ENCODE results near the gene KCTD3.

KCTD3 gene

DNA sequence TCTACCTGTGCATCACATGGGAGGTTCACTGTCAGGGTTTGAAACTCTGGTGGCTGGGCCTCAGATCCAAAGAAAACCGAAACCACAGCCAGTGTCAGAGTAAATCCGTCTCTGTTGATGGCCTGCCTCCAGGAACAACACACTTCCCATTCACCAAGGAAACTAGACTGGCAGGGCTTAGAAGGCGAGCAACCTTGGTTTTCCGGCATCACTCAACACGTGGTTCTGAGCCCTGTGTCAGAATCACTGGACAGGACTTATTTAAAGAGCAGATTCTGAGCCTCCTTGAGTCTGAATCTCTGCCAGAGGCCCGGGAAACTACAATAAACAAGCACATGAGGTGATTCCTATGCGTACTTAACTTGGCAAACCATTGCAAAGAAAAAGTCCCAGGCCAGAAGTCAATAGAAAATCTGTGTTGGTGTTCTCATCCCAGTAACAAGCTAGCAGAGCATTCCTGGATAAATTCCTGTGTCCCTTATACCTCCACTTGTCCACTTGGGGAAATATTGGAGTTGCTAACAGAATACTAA is 70.0 kb downstream of the KCTD3 start:
- TF ChIP-seq ZFX (IDR thresholded peaks at IDR 0.05), result 0 out of 2 replicates have a peak, but pooled peaks have one; percentile 28
- TF ChIP-seq, protein P1, sequence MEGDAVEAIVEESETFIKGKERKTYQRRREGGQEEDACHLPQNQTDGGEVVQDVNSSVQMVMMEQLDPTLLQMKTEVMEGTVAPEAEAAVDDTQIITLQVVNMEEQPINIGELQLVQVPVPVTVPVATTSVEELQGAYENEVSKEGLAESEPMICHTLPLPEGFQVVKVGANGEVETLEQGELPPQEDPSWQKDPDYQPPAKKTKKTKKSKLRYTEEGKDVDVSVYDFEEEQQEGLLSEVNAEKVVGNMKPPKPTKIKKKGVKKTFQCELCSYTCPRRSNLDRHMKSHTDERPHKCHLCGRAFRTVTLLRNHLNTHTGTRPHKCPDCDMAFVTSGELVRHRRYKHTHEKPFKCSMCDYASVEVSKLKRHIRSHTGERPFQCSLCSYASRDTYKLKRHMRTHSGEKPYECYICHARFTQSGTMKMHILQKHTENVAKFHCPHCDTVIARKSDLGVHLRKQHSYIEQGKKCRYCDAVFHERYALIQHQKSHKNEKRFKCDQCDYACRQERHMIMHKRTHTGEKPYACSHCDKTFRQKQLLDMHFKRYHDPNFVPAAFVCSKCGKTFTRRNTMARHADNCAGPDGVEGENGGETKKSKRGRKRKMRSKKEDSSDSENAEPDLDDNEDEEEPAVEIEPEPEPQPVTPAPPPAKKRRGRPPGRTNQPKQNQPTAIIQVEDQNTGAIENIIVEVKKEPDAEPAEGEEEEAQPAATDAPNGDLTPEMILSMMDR (conservative IDR thresholded peaks at IDR 0.05), result no peak; the same call in 1 of the 2 replicates
- peak overlapping the region; percentile 51 for H3K27ac ChIP-seq

DNA sequence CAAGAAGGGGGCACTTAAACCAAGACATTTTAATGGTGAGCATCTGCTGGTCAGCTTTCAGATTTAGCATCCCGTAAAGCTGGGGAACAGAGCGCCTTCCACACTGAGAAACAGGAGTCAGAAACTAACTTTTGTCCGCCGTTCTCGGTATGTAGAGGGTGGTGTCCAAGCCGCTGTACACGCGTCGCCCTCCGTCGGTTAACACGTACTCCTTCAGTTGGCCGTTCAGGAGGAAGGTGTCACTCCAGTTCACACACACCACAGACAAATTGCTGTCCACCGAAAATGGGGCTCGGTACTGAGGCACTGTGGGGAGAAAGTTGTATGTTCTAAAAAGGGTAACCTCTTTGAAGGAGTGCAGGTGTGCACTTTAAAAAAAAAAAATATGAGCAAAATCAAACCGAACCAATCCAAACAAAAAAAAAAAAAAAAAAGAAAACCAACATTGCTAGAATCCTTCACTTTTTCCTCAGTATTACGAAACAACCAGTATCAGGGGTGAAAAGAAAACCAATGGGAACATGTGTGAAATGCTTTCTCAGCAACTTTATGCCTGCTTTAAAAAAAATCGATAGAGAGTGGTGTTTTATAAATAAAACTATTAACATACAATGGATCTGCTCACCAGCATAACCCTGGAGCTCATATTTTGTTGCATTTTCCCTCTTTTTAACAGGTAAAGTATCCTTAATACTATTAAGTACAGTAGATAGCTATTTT is 73.5 kb downstream of the KCTD3 start:
- TF ChIP-seq, protein P1 (conservative IDR thresholded peaks at IDR 0.05), result no peak
- no peak for TF ChIP-seq ZFX (IDR thresholded peaks at IDR 0.05)
- no peak overlapping the region for H3K27ac ChIP-seq

DNA sequence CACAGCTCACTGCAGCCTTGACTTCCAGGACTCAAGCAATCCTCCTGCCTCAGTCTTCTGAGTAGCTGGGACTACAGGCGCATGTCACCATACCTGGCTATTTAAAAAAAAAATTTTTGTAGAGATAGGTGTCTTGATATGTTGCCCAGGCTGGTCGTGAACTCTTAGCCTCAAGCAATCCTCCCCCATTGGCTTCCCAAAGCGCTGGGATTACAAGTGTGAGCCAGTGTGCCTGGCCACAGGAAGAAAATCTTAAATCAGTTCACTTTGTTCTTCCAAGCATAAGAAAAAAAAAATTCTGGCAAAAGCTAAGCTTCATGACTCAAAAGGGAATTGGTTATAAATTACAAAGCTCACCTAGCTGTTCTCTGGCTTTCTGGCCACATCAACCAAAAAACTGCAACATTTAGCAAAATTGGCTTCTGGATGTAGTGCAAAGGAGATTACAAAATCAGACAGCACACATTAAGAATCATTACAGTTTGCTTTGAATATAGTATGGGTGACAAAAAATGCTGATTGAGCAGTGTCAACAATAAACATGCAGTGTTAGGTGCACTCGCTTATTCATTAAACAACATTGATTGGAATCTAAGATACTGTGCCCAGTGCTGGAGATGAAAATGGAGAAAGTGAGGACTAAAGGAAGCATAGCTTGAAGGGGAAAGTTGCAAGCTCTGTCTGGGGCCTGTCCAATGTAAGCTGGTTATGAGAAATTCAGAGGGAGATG is 76.7 kb downstream of the KCTD3 start:
- TF ChIP-seq ZFX (IDR thresholded peaks at IDR 0.05), result no peak
- TF ChIP-seq, protein P1 (conservative IDR thresholded peaks at IDR 0.05), result no peak

DNA sequence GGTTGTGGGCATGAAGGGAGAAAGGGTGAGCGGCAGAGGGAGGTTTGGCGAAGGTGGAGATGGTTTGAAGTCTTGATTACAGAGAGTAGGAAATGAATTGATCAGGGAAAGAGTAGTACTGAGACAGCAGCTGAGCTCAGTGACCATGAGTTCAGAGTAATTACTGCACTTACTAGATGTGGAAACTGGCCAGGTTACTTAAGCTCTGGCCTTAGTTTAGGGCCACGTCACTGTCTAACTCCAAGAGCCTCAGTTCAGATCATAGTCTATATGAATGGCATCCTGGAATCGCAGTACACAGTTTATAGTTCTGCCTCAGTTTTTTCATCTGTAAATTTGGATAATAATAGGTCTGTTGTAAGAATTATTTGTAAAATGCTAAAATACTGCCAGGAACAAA is 78.1 kb downstream of the KCTD3 start:
- H3K27ac ChIP-seq, result no peak overlapping the region
- no peak for TF ChIP-seq ZFX (IDR thresholded peaks at IDR 0.05)
- TF ChIP-seq, protein P1 (conservative IDR thresholded peaks at IDR 0.05), result no peak

More for the DNA sequence above, 76.7 kb downstream of the KCTD3 start:
- no peak overlapping the region for H3K27ac ChIP-seq

DNA sequence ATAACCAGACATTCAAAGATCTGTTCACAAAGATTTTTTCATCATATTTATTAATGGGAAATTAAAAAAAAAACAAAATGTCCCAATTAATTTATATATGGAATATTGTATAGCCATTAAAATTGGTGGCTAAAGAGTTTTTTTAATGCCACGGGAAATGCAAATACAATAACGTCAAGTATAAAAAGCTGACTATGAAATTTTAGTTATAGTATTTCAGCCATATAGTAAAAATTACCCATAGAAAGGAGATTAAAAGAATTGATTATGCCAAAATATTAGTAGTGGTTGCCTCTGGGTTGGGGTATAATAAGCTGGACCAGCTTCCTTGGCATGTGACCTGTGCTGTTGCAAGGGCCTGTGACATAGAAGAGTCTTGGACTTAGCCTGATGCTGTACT is 78.8 kb downstream of the KCTD3 start:
- H3K27ac ChIP-seq, result no peak overlapping the region
- no peak for TF ChIP-seq ZFX (IDR thresholded peaks at IDR 0.05)
- TF ChIP-seq, protein P1 (conservative IDR thresholded peaks at IDR 0.05), result no peak

DNA sequence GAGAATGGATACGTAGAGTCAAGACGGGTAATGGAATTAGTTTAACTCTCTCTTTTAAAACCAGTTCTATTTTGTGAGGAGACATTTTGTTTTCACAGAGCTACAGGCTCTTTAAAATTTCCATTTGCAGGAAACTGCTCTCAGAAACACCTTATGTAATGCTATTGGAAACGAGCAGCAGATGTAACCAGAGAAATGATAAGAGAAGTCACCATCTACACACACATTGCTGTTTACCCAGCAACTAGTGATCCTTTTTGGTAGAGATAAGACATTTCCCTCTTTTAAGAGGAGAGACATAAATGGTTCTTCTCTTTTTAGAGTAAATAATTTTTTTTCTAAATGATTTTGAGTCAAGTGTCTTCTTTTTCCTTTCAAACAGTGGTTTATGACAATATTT is 80.6 kb downstream of the KCTD3 start:
- TF ChIP-seq ZFX (IDR thresholded peaks at IDR 0.05), result no peak
- TF ChIP-seq, protein P1 (conservative IDR thresholded peaks at IDR 0.05), result no peak
- no peak overlapping the region for H3K27ac ChIP-seq

DNA sequence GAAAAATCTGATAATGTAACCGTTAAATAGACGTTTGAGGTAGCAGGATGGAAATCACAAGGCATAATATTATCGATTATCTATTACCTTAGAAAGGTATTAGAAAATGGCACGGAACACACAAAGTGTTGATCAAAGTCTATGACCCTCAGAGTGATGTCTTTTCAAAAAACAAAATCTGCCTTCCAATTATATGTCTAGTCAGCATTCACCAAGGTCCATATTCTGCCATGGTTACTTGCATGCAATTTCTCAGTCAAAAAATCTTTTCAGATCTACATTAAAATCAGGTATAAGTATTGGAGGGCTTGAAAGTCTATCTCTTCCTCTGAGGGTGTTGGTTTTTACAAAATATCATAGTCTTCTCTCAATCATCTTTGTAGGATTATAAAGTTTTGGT is 81.9 kb downstream of the KCTD3 start:
- TF ChIP-seq ZFX (IDR thresholded peaks at IDR 0.05), result no peak
- TF ChIP-seq, protein P1 (conservative IDR thresholded peaks at IDR 0.05), result no peak
- H3K27ac ChIP-seq, result no peak overlapping the region

Data from C4-2B (cell line).